HG03064 (cell line): ENCODE results near the gene CHTF18.

Source experiments
- ATAC-seq: cut with Tn5 transposase; IDR thresholded peaks from one replicate; pipeline ENCODE4 v1.9.1; 2021; ENCODE audit warnings: low read depth; ENCODE audit not compliant: unreplicated experiment

The CHTF18 gene

GRCh38 chr16:760065-760464 is 28.4 kb upstream of the CHTF18 start:
- no peak for ATAC-seq

- no peak for ATAC-seq
These were observed 27.7 kb upstream of the CHTF18 start, which contains the start of gene MSLN for GRCh38 chr16:760545-761343. MSLN (plus strand) TSS chr16:760734; CDS start chr16:762681, 1,947 bp downstream.

GRCh38 chr16:761625-762513 is 26.6 kb upstream of the CHTF18 start:
- ATAC-seq = no peak

GRCh38 chr16:762595-763268 is 25.7 kb upstream of the CHTF18 start:
- no peak for ATAC-seq

GRCh38 chr16:763369-764183 is 24.8 kb upstream of the CHTF18 start:
- ATAC-seq = no peak

GRCh38 chr16:764184-764750 is 24.2 kb upstream of the CHTF18 start:
- ATAC-seq = no peak

GRCh38 chr16:764848-765487 is 23.5 kb upstream of the CHTF18 start:
- ATAC-seq = no peak

- ATAC-seq = no peak
These were observed 22.9 kb upstream of the CHTF18 start for GRCh38 chr16:765488-765865.

- ATAC-seq = no peak
These were observed 22.2 kb upstream of the CHTF18 start for GRCh38 chr16:766008-766819.

GRCh38 chr16:766820-767640 is 21.4 kb upstream of the CHTF18 start:
- no peak for ATAC-seq

- no peak for ATAC-seq
These were observed 20.6 kb upstream of the CHTF18 start for GRCh38 chr16:767743-768235.

- no peak for ATAC-seq
These were observed 20.0 kb upstream of the CHTF18 start for GRCh38 chr16:768428-768827.

GRCh38 chr16:769184-769784 is 19.1 kb upstream of the CHTF18 start:
- ATAC-seq = no peak

- ATAC-seq = no peak
These were observed 18.5 kb upstream of the CHTF18 start for GRCh38 chr16:769934-770333.

GRCh38 chr16:770411-770810 is 18.0 kb upstream of the CHTF18 start:
- ATAC-seq = no peak

GRCh38 chr16:772959-773358 is 15.5 kb upstream of the CHTF18 start:
- no peak for ATAC-seq
